ENCODE results near the gene HOXD13.

GRCh38 chr2:176079831-176080539 is 12.5 kb upstream of the HOXD13 start:
- TF ChIP-seq CREB1 (IDR thresholded peaks at IDR 0.05), result no peak
- no peak for TF ChIP-seq CREB1 (CRISPR knock-in tag; IDR thresholded peaks at IDR 0.05)
- TF ChIP-seq CTCF (CRISPR knock-in tag; IDR thresholded peaks at IDR 0.05), result peak; percentile 50
- TF ChIP-seq POLR2AphosphoS5 (IDR thresholded peaks at IDR 0.05; ENCODE audit: low read depth, low read length), result no peak

All from HepG2 (cell line).